Endothelial cell of umbilical vein (primary cell): ENCODE data around the gene ROBO2. TPM values are rescaled to one million over a fixed set of nuclear protein-coding genes. Genes with fewer than 3 reads are reported as not detected.

ENCODE experiments used
- BruUV-seq: library from RNA; stranded (reverse); fragments of 400-500 nt; replicated peaks from 2 replicates; lab custom pipeline; 2021; lab: Mats Ljungman, UMichigan
- CTCF ChIA-PET: fragments of 300-600, 350-600 bp; sonication (Branson Sonifier 250); formaldehyde crosslinking; loops from one replicate; lab custom pipeline; 2021; ENCODE audit warnings: antibody characterized with exemption, inconsistent platforms; lab: Charles Lee
- POLR2A ChIA-PET: fragments of 300-600, 350-600 bp; sonication (Branson Sonifier 250); formaldehyde crosslinking; loops from one replicate; lab custom pipeline; 2021; ENCODE audit warnings: antibody characterized with exemption, inconsistent platforms; lab: Charles Lee
- DNase-seq: peaks from one replicate; pipeline ENCODE4 v3.0.0-alpha.2; 2011; ENCODE audit warnings: low read depth, low spot score
- FAIRE-seq: peaks from 2 replicates; lab custom pipeline; 2011; peaks lifted over from hg19 to GRCh38; lab: Jason Lieb, UNC
- H2AFZ ChIP-seq: 2 replicates; pipeline ENCODE4 v1.6.0; 2012; ENCODE audit warnings: low read depth, low read length, control low read depth, inconsistent platforms
- H3K27ac ChIP-seq: 2 replicates; pipeline ENCODE4 v1.5.1; 2011; ENCODE audit warnings: low read depth, mild to moderate bottlenecking, control low read depth, low read length, moderate library complexity; ENCODE audit not compliant: insufficient read depth
- H3K27me3 ChIP-seq, 2 experiments: 2 replicates each; pipeline versions ENCODE4 v1.6.0 to v1.6.1; 2011; ENCODE audit warnings: low read length in 2 of 2, mixed read lengths in 1 of 2; ENCODE audit not compliant: control insufficient read depth in 2 of 2, insufficient read depth in 2 of 2
- H3K36me3 ChIP-seq, 2 experiments: 2 replicates in 1 of 2; 3 replicates in 1 of 2; pipeline ENCODE4 v1.5.1; 2011; ENCODE audit warnings: low read length in 2 of 2, mild to moderate bottlenecking in 1 of 2, moderate library complexity in 1 of 2; ENCODE audit not compliant: control insufficient read depth in 2 of 2, insufficient read depth in 2 of 2; ENCODE audit errors: extremely low read depth in 1 of 2
- H3K4me1 ChIP-seq: 3 replicates; pipeline ENCODE4 v1.5.1; 2011; ENCODE audit warnings: mild to moderate bottlenecking, low read length; ENCODE audit not compliant: control insufficient read depth, insufficient read depth; ENCODE audit errors: extremely low read depth
- H3K4me2 ChIP-seq: 2 replicates; pipeline ENCODE4 v1.6.1; 2011; ENCODE audit warnings: low read length, control low read depth, mixed read lengths; ENCODE audit not compliant: insufficient read depth
- H3K4me3 ChIP-seq, 3 experiments: fragments of 200-600 bp in 1 of 3; sonication (generic), shearing (Covaris generic) in 1 of 3; replicated peaks in 1 of 3; 2 replicates each; pipeline ENCODE4 v1.5.1; 2011 to 2016; ENCODE audit warnings: control low read depth in 3 of 3, low read length in 3 of 3, mild to moderate bottlenecking in 2 of 3, inconsistent platforms in 1 of 3, low read depth in 1 of 3, moderate library complexity in 1 of 3; ENCODE audit not compliant: insufficient read depth in 1 of 3
- H3K79me2 ChIP-seq: 2 replicates; pipeline ENCODE4 v1.6.0; 2012; ENCODE audit warnings: low read length, inconsistent platforms; ENCODE audit not compliant: control insufficient read depth, insufficient read depth
- H3K9ac ChIP-seq: replicated peaks from 2 replicates; pipeline ENCODE3; 2011; ENCODE audit warnings: low read length, control low read depth; ENCODE audit not compliant: insufficient read depth; ENCODE audit errors: extremely low read depth
- H3K9me1 ChIP-seq: replicated peaks from 3 replicates; pipeline ENCODE4 v1.6.0; 2011; ENCODE audit warnings: mild to moderate bottlenecking, low read length; ENCODE audit not compliant: control insufficient read depth, insufficient read depth; ENCODE audit errors: extremely low read depth
- H3K9me3 ChIP-seq: replicated peaks from 2 replicates; pipeline ENCODE4 v1.5.1; 2012; ENCODE audit warnings: low read length, inconsistent platforms; ENCODE audit not compliant: control insufficient read depth, insufficient read depth
- H4K20me1 ChIP-seq: replicated peaks from 2 replicates; pipeline ENCODE3; 2011; ENCODE audit warnings: mild to moderate bottlenecking, low read length; ENCODE audit not compliant: control insufficient read depth, insufficient read depth; ENCODE audit errors: extremely low read depth
- CTCF ChIP-seq, 2 donors: IDR thresholded peaks; 1 replicate in 1 of 2; 2 replicates in 1 of 2; pipeline ENCODE4 v1.5.1; 2011; ENCODE audit warnings: low read length in 2 of 2, mild to moderate bottlenecking in 2 of 2, moderate library complexity in 2 of 2, control low read depth in 1 of 2, inconsistent platforms in 1 of 2, low read depth in 1 of 2; ENCODE audit not compliant: insufficient read depth in 1 of 2; ENCODE audit errors: extremely low read depth in 1 of 2
- EZH2 ChIP-seq: IDR thresholded peaks from 2 replicates; pipeline ENCODE4 v1.6.1; 2012; ENCODE audit warnings: borderline replicate concordance, low read depth, mild to moderate bottlenecking, moderate library complexity, low read length, inconsistent platforms; ENCODE audit not compliant: severe bottlenecking
- FOS ChIP-seq: IDR thresholded peaks from 2 replicates; pipeline ENCODE4 v1.6.1; 2011; ENCODE audit warnings: mild to moderate bottlenecking, low read length, moderate library complexity, borderline replicate concordance; ENCODE audit not compliant: insufficient read depth
- GATA2 ChIP-seq: IDR thresholded peaks from 2 replicates; pipeline ENCODE4 v1.7.0; 2011; ENCODE audit warnings: low read depth, mild to moderate bottlenecking, moderate library complexity, mixed read lengths, low read length; ENCODE audit not compliant: insufficient read length, insufficient read depth
- JUN ChIP-seq: IDR thresholded peaks from 2 replicates; pipeline ENCODE4 v1.6.1; 2011; ENCODE audit warnings: borderline replicate concordance, low read depth; ENCODE audit not compliant: insufficient read length, insufficient read depth
- MYC ChIP-seq: IDR thresholded peaks from one replicate; pipeline ENCODE4 v1.6.1; 2011; ENCODE audit warnings: mild to moderate bottlenecking, low read depth, low read length
- POLR2A ChIP-seq: IDR thresholded peaks from 2 replicates; pipeline ENCODE4 v1.6.1; 2012; ENCODE audit warnings: low read depth, mild to moderate bottlenecking, control low read depth, low read length
- POLR2AphosphoS5 ChIP-seq: IDR thresholded peaks from 2 replicates; pipeline ENCODE4 v1.6.1; 2012; ENCODE audit warnings: low read depth, mild to moderate bottlenecking, control low read depth, low read length, moderate library complexity; ENCODE audit not compliant: insufficient read depth
- dilution Hi-C: fragments of 300-500 bp; cut with MboI; formaldehyde crosslinking; loops from one replicate; pipeline ENCODE4 v1.15.0; 2019; ENCODE audit warnings: low sequenced_read_pairs; ENCODE audit not compliant: extremely low pct_ligation_motif_present
- intact Hi-C: fragments of 100-400 bp; cut with micrococcal nuclease; formaldehyde crosslinking; loops from one replicate; pipeline ENCODE4 v1.10.0; 2022
- polyA plus RNA-seq, 4 experiments: library from polyadenylated mRNA; depleted of rRNA in 3 of 4; stranded (reverse) in 3 of 4; unstranded in 1 of 4; fragments of >200 nt; gene quantifications; 2 replicates each; pipeline versions ENCODE4 v1.2.1 to v1.2.3, GENCODE V29; 2011 to 2012; ENCODE audit warnings: missing spikeins in 1 of 4
- total RNA-seq: library from RNA; stranded (reverse); gene quantifications from 2 replicates; pipeline ENCODE4 v1.2.3, GENCODE V29; 2021
- TF ChIP-seq, protein P1 (sequence below): IDR thresholded peaks from 2 replicates; pipeline ENCODE4 v1.6.1; 2011; ENCODE audit not compliant: insufficient read depth, insufficient read length

Gene ROBO2
- total and polyA plus RNA-seq, 2 donors (not counting 3 experiments of a cell fraction or from before 2014, with no cell fraction given): not detected

GRCh38 chr3:77687545-77687944 is 647.6 kb downstream of the ROBO2 start:
- no peak overlapping the region for H3K27ac ChIP-seq
- dilution Hi-C loops: no loop called here
- ChIA-PET CTCF (no interaction called here), POLR2A (no interaction called here)
- no peaks in the 10 kb centered on the region for H3K79me2 ChIP-seq
- H3K36me3 ChIP-seq: no peaks in the 10 kb centered on the region
- no peak for DNase-seq
- no peak overlapping the region for H3K4me2 ChIP-seq
- no peak overlapping the region for H3K9ac ChIP-seq
- FAIRE-seq: no peak
- H4K20me1 ChIP-seq: no peaks in the 10 kb centered on the region
- H3K9me3 ChIP-seq: no peaks in the 10 kb centered on the region
- no peaks in the 10 kb centered on the region for H3K27me3 ChIP-seq
- no peaks in the 10 kb centered on the region for H3K4me1 ChIP-seq
- no peak overlapping the region for H2AFZ ChIP-seq
- no TSS peak for BruUV-seq
- no peak overlapping the region for H3K4me3 ChIP-seq
- H3K9me1 ChIP-seq: no peaks in the 10 kb centered on the region
- intact Hi-C loops: no loop called here
- TF ChIP-seq POLR2A (no peak), CTCF (IDR thresholded peaks at IDR 0.05; ENCODE audit: extremely low read depth in 1 of 2, insufficient read depth in 1 of 2, low read depth in 1 of 2, low read length in 2 of 2) (no peak), EZH2 (no peak), FOS (no peak), GATA2 (no peak), MYC (no peak), JUN (no peak), POLR2AphosphoS5 (no peak)
- TF ChIP-seq, protein P1, sequence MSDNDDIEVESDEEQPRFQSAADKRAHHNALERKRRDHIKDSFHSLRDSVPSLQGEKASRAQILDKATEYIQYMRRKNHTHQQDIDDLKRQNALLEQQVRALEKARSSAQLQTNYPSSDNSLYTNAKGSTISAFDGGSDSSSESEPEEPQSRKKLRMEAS: no peak
